Activated naive CD4-positive, alpha-beta T cell treated with anti-CD3 and anti-CD28 coated beads, Interleukin-2, amount 10 ng/mL, durations not matched to agents 5 hours and 36 hours (primary cell): ENCODE data around the gene AQP7. TPM values are rescaled to one million over a fixed set of nuclear protein-coding genes. Genes with fewer than 3 reads are reported as not detected.

ENCODE experiments used
- total RNA-seq, 2 experiments: library from RNA; stranded (reverse); gene quantifications; one replicate each; pipeline ENCODE4 v1.2.3, GENCODE V29; 2021

The AQP7 gene
- under 1 TPM in 1 of 2 experiments, not detected in 1; 0.55 TPM for total RNA-seq

GRCh38 chr9:33402371-33402770, at the start of gene AQP7:
Gene AQP7 (minus strand): TSS chr9:33402568. CDS start chr9:33401262, 1,306 bp downstream.

DNA sequence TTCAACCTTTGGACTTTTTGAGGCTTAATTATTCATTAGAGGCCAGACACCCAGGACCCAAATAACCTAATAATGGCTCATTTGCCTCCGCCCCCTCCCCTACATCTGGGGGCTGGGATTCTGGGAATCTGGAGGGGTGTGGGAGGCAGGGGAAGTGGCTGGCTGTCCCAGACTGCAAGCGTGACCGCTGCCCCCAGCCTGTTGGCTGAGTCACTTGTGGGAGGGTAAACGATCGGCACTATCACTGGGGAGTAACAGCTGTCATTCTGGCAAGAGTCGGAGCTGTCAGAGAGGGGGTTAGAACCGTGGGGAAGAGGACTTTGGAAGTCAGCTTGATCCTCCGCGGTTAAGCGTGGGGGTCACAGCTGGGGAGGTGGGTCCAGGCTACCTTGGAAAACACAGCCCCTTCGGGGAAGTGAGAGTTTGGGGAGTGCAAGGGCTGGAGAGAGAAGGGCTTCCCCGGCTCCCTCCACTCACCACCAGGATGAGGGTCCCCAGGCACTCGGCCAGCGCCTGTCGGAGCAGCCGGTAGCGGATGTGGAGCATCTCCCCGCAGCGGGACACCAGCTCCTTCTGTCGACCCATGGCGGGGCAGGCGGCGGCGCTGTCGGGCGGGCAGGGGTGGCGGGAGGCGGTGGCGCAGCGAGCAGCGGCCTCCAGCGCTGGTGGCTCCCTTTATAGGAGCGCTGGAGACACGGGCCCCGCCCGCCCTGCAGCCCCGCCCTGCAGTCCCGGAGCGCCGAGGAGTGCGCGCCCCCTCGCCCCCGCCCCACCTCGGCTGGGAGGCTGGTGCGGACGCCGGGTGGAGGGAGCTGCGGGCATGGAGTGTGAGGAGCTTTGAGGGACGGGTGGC, 44.8 kb upstream of the AQP7 start, which contains the start of gene AQP3:
Gene AQP3 (minus strand): TSS at position 648 of the 853 bp plus-strand sequence. CDS start 63 bp downstream, at position 585.

Other genes with a start within 250 kb of the AQP7 start
- gene B4GALT1, start 235.2 kb downstream of the AQP7 start, total RNA-seq = 10 to 100 TPM; 44.2 to 44.5 TPM
- not detected for gene SPINK4, start 162.4 kb downstream of the AQP7 start, total RNA-seq
- 10 to 100 TPM; 70.2 to 73.5 TPM for gene BAG1, start 137.9 kb downstream of the AQP7 start, total RNA-seq
- 10 to 100 TPM; 47.8 to 48.4 TPM for gene CHMP5, start 137.5 kb downstream of the AQP7 start, total RNA-seq
- 10 to 100 TPM; 38.9 to 39.8 TPM for gene NFX1, start 112.1 kb downstream of the AQP7 start, total RNA-seq
- 100 to 1,000 TPM; 262 to 265 TPM for gene AQP3, start 45.0 kb upstream of the AQP7 start, total RNA-seq
- gene NOL6, start 71.4 kb upstream of the AQP7 start, total RNA-seq = 10 to 100 TPM; 32.2 to 34.1 TPM
- under 1 TPM in 1 of 2 experiments, not detected in 1; 0.34 TPM for gene ANKRD18B, start 121.7 kb upstream of the AQP7 start, total RNA-seq